PC-9 (cell line): ENCODE measurements around the gene FCGR3B. TPM values are rescaled to one million over a fixed set of nuclear protein-coding genes. Genes with fewer than 3 reads are reported as not detected.

Experiments
- total RNA-seq: library from RNA; stranded (reverse); gene quantifications from 2 replicates; pipeline ENCODE4 v1.2.3, GENCODE V29; 2021

The FCGR3B gene
- total RNA-seq, 1 experiment from 2014 or later: not detected

Other genes with a start within 250 kb of the FCGR3B start
- 0.57 TPM in 1 of 2 replicates, not detected in the other for gene FCGR2A, start 125.7 kb downstream of the FCGR3B start, total RNA-seq
- gene HSPA6, start 106.6 kb downstream of the FCGR3B start, total RNA-seq: 0.28 and 0.30 TPM in 2 replicates
- not detected in 2 replicates for gene FCGR3A, start 81.4 kb downstream of the FCGR3B start, total RNA-seq
- gene FCGR2B, start 32.0 kb upstream of the FCGR3B start, total RNA-seq: not detected in 2 replicates
- gene FCRLA, start 76.1 kb upstream of the FCGR3B start, total RNA-seq: 0.20 TPM in 1 of 2 replicates, not detected in the other
- 1.0 and 1.5 TPM in 2 replicates for gene FCRLB, start 90.4 kb upstream of the FCGR3B start, total RNA-seq
- 21.0 and 23.6 TPM in 2 replicates for gene DUSP12, start 118.6 kb upstream of the FCGR3B start, total RNA-seq
- gene ATF6, start 135.1 kb upstream of the FCGR3B start, total RNA-seq: 14.6 and 19.5 TPM in 2 replicates